Osteocyte (in vitro differentiated cells): ENCODE results near the gene PSMC3. TPM values are rescaled to one million over a fixed set of nuclear protein-coding genes. Genes with fewer than 3 reads are reported as not detected.

ENCODE experiments used
- DNase-seq: peaks from one replicate; pipeline ENCODE4 v3.0.0; 2021; ENCODE audit warnings: mixed read lengths; ENCODE audit not compliant: unreplicated experiment; ENCODE audit errors: extremely low spot score
- H3K27ac Mint-ChIP-seq: one replicate; pipeline ENCODE4 v1.8.0; 2021; ENCODE audit warnings: mild to moderate bottlenecking, mixed read lengths; ENCODE audit not compliant: unreplicated experiment
- H3K27me3 Mint-ChIP-seq: one replicate; pipeline ENCODE4 v1.8.0; 2021; ENCODE audit warnings: mixed read lengths; ENCODE audit not compliant: unreplicated experiment
- H3K36me3 Mint-ChIP-seq: one replicate; pipeline ENCODE4 v1.8.0; 2021; ENCODE audit warnings: mixed read lengths; ENCODE audit not compliant: unreplicated experiment
- H3K4me1 Mint-ChIP-seq: one replicate; pipeline ENCODE4 v1.8.0; 2021; ENCODE audit warnings: mixed read lengths; ENCODE audit not compliant: unreplicated experiment
- H3K4me3 Mint-ChIP-seq: one replicate; pipeline ENCODE4 v1.8.0; 2021; ENCODE audit warnings: mild to moderate bottlenecking, moderate library complexity, mixed read lengths; ENCODE audit not compliant: unreplicated experiment
- H3K9me3 Mint-ChIP-seq: one replicate; pipeline ENCODE4 v1.8.0; 2021; ENCODE audit warnings: mixed read lengths; ENCODE audit not compliant: unreplicated experiment
- CTCF ChIP-seq: fragments of 200-600 bp; sonication (generic); IDR thresholded peaks from 2 replicates; pipeline ENCODE4 v1.5.0; 2021; ENCODE audit warnings: antibody characterized with exemption, mild to moderate bottlenecking, moderate library complexity
- total RNA-seq: library from RNA; stranded (reverse); gene quantifications from 2 replicates; pipeline ENCODE4 v1.2.1, GENCODE V29; 2021

PSMC3 gene
- total RNA-seq, 1 donor from 2014 or later: 123 TPM

- no peak overlapping the region for H3K27ac Mint-ChIP-seq
- no peaks in the 10 kb centered on the region for H3K4me1 Mint-ChIP-seq
- H3K9me3 Mint-ChIP-seq: no peaks in the 10 kb centered on the region
- no peak for TF ChIP-seq CTCF
- DNase-seq: no peak
- no peaks in the 10 kb centered on the region for H3K36me3 Mint-ChIP-seq
- no peak overlapping the region for H3K4me3 Mint-ChIP-seq
- H3K27me3 Mint-ChIP-seq: no peaks in the 10 kb centered on the region
Measured at GRCh38 chr11:47383071-47383470, 43.2 kb downstream of the PSMC3 start.

DNA sequence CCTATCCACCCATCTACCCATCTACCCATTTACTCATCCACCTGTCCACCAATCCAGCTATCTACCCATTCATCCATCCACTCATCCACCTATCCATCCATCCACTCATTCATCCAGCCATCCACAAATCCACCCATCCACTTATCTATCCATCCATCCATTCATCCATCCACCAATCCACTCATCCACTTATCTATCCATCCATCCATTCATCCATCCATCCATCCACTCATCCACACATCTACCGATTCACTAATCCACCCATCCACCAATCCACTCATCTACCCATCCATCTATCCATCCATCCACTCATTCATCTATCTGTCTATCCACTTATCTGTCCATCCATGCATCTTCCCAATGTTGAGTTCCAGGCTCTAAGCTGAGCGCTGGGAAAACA, 46.2 kb downstream of the PSMC3 start:
- H3K27me3 Mint-ChIP-seq: no peaks in the 10 kb centered on the region
- no peak overlapping the region for H3K4me3 Mint-ChIP-seq
- no peak overlapping the region for H3K27ac Mint-ChIP-seq
- no peaks in the 10 kb centered on the region for H3K9me3 Mint-ChIP-seq
- no peak for TF ChIP-seq CTCF
- no peak for DNase-seq
- H3K36me3 Mint-ChIP-seq: no peaks in the 10 kb centered on the region
- no peaks in the 10 kb centered on the region for H3K4me1 Mint-ChIP-seq

DNA sequence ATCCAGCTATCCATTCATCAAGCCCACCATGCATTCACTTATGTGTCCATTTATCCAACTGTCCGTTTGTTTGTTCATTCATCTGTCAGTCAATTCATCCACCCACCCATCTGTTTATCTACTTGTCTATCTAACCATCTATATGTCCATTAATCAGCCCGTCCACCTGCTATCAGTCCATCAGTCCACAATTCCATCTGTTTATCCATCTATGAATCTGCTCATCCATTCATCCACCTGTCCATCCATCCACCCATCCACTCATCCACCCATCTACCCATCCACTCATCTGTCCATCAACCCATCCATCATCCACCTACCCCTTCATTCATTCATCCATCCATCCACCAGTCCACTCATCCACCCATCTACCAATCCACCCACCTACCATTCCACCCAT, 46.9 kb downstream of the PSMC3 start:
- Mint-ChIP-seq H3K9me3 (no peaks in the 10 kb centered on the region), H3K4me3 (no peak overlapping the region), H3K27me3 (no peaks in the 10 kb centered on the region), H3K27ac (no peak overlapping the region), H3K36me3 (no peaks in the 10 kb centered on the region), H3K4me1 (no peaks in the 10 kb centered on the region)
- no peak for DNase-seq
- TF ChIP-seq CTCF: no peak

DNA sequence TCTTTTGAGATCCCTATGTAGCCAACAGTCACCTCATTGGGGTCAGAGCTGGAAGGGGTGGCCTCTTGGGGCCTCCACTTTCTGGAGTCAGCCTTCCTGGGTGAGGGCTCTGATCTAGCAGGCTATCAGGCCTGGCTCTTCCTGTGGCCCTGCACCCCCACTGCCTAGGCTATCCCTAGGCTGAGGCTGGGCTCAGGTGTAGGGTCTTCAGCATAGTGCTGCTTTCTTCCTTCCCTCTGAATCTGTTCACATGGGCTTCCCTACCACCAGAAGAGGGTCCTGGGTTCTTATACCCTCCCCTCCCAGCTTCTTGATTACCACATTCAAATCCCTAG, 47.4 kb downstream of the PSMC3 start:
- no peak for DNase-seq
- no peak for TF ChIP-seq CTCF
- no peaks in the 10 kb centered on the region for H3K36me3 Mint-ChIP-seq

GRCh38 chr11:47378010-47378835, 48.0 kb downstream of the PSMC3 start, which contains the start of gene SPI1:
TSS of gene SPI1 (minus strand) at chr11:47378547. CDS start at chr11:47378353, 194 bp downstream.
- Mint-ChIP-seq H3K9me3 (no peaks in the 10 kb centered on the region), H3K4me1 (no peaks in the 10 kb centered on the region), H3K4me3 (no peak within 1 kb of the TSS), H3K36me3 (no peaks in the 10 kb centered on the region), H3K27me3 (no peaks in the 10 kb centered on the region), H3K27ac (no peak within 1 kb of the TSS)
- TF ChIP-seq CTCF: no peak
- DNase-seq: no peak

More for the DNA sequence above, 47.4 kb downstream of the PSMC3 start:
- H3K4me1 Mint-ChIP-seq: no peaks in the 10 kb centered on the region
- H3K27ac Mint-ChIP-seq: no peak overlapping the region
- no peak overlapping the region for H3K4me3 Mint-ChIP-seq
- H3K9me3 Mint-ChIP-seq: no peaks in the 10 kb centered on the region
- H3K27me3 Mint-ChIP-seq: no peaks in the 10 kb centered on the region
